H1 (cell line): Measurements from ENCODE around the gene KRR1. TPM values are rescaled to one million over a fixed set of nuclear protein-coding genes. Genes with fewer than 3 reads are reported as not detected.

ENCODE experiments used
- EP300 ChIP-seq, 2 experiments: IDR thresholded peaks; 1 replicate in 1 of 2; 2 replicates in 1 of 2; pipeline ENCODE4 v1.6.1; 2011 to 2012; ENCODE audit warnings: low read depth in 2 of 2, low read length in 2 of 2, mild to moderate bottlenecking in 2 of 2, borderline replicate concordance in 1 of 2, inconsistent platforms in 1 of 2, moderate library complexity in 1 of 2
- GABPA ChIP-seq: IDR thresholded peaks from 2 replicates; pipeline ENCODE4 v1.6.1; 2011; ENCODE audit warnings: mild to moderate bottlenecking, low read length, moderate library complexity, borderline replicate concordance; ENCODE audit not compliant: insufficient read depth
- GTF2F1 ChIP-seq: IDR thresholded peaks from 2 replicates; pipeline ENCODE4 v1.6.1; 2012; ENCODE audit warnings: low read depth, low read length, improper control_type of control experiment, borderline replicate concordance
- HDAC2 ChIP-seq, 2 experiments: fragments of 300-600 bp in 1 of 2; sonication (generic) in 1 of 2; IDR thresholded peaks; 2 replicates each; pipeline ENCODE4 v1.6.1; 2011 to 2012; ENCODE audit warnings: low read depth in 2 of 2, low read length in 2 of 2, mild to moderate bottlenecking in 2 of 2, moderate library complexity in 2 of 2, borderline replicate concordance in 1 of 2, inconsistent platforms in 1 of 2
- POLR2AphosphoS5 ChIP-seq: IDR thresholded peaks from 2 replicates; pipeline ENCODE4 v1.6.1; 2011; ENCODE audit warnings: low read depth, low read length
- SRF ChIP-seq: IDR thresholded peaks from 2 replicates; pipeline ENCODE4 v1.6.1; 2011; ENCODE audit warnings: mild to moderate bottlenecking, low read depth, low read length, moderate library complexity
- polyA plus RNA-seq, 7 experiments: library from polyadenylated mRNA; depleted of rRNA in 3 of 7; stranded (reverse) in 5 of 7; unstranded in 2 of 7; fragments of >200 nt in 5 of 7; fragments of 200-250 nt in 2 of 7; gene quantifications; 1 replicate in 5 of 7; 2 replicates in 1 of 7; 4 replicates in 1 of 7; pipeline versions ENCODE4 v1.2.1 to v1.2.3, GENCODE V29; 2011 to 2013; ENCODE audit warnings: missing spikeins in 2 of 7, mixed read lengths in 2 of 7
- total RNA-seq: library from RNA; stranded (reverse); fragmentation: NEBNext Ultra II Directional; extraction: Animal tissue kit (Norgen Biotek cat#: 25700); gene quantifications from 2 replicates; pipeline ENCODE4 v1.2.1, GENCODE V29; 2021

The KRR1 gene
- total and polyA plus RNA-seq, 2 of the 8 experiments (the other 6 are each of a cell fraction or from before 2014, with no cell fraction given): 6.1 to 80.1 TPM

DNA sequence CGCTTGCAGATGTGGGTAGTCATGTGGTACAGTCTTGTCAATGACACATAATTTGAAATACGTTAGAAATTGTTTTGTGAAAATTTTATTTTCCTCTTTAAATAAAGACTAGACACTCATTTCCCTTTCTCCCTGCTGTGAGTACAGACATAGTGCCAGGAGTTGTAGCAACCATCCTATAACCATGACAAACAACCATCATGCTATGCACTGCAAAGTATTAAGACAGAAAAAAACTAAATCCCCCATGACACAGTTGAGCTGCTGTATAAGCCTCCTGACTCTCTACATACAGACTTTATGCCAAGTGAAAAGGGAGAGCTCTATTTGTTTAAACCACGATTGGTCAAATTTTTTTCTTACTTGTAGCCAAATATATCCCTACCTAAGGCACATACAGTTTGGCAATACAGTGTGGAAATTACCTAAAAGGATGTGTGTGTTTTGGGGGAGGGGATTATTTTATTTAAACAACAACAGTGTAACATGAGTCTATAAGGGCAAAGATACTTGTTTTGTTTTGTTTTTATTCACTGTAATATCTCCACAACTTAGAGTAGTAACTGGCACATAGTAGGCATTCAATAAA lies 45.0 kb upstream of the KRR1 start (continued):
- no peak for TF ChIP-seq GABPA
- TF ChIP-seq EP300 (IDR thresholded peaks at IDR 0.05; ENCODE audit: borderline replicate concordance in 1 of 2, low read depth in 2 of 2, low read length in 2 of 2): no peak
- TF ChIP-seq SRF: no peak
- no peak for TF ChIP-seq HDAC2 (IDR thresholded peaks at IDR 0.05; ENCODE audit: borderline replicate concordance in 1 of 2, low read depth in 2 of 2, low read length in 2 of 2)
- no peak for TF ChIP-seq GTF2F1
- no peak for TF ChIP-seq POLR2AphosphoS5
- TF ChIP-seq, all 59 proteins: peak for 0
